HG02610 (cell line): ENCODE data around the gene USP32.

Experiments
- ATAC-seq: cut with Tn5 transposase; IDR thresholded peaks from one replicate; pipeline ENCODE4 v1.9.1; 2021; ENCODE audit warnings: mild to moderate bottlenecking, moderate library complexity; ENCODE audit not compliant: unreplicated experiment

Gene USP32

DNA sequence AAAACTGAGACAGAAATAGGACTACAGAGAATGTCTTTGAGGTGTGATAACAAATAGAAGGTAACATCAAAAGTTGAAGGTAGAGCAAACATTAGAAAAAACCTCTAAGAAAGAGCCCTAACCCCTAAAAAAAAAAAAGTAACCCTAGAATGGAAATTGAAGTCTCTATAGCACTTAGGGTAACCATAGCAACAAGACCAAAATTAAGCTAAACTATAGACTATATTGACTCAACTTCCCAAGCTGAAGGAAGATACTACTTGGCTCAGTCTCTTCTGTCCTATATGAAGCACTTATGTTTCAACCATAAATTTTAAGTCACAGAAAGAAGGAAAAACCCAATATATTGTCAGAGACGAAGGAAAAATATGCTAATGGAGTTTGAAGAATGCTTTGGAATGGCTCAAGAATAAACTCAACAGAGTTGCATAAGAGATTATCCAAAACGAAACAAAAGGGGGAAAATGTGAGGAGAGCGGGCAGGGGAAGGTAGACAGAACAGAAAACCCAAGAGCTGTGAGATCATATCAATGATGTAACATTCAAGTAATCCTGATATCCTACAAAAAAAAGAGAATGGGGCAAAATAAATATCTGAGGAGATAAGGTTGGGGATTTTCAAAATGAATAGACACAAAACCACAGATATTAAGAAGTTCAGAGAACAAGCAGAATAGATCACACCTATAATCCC lies 88.4 kb downstream of the USP32 start:
- ATAC-seq: no peak

DNA sequence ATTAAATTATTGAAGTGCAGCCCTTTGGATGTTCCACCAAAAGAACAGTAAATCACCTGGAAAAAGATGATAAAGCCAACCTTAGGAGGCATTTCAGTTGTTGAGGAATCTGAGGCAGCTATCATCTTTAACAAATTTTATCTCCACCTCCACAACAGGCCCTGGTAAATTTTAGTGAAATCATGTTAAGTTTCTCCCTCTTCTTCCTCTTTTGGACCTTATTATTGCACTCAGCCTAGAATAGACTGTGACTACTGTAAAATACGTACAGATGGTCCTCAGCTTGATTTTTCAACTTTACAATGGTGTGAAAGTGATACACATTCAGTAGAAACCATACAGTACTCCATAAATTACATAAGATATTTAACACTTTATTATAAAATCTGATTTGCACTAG lies 90.3 kb downstream of the USP32 start:
- ATAC-seq: no peak

DNA sequence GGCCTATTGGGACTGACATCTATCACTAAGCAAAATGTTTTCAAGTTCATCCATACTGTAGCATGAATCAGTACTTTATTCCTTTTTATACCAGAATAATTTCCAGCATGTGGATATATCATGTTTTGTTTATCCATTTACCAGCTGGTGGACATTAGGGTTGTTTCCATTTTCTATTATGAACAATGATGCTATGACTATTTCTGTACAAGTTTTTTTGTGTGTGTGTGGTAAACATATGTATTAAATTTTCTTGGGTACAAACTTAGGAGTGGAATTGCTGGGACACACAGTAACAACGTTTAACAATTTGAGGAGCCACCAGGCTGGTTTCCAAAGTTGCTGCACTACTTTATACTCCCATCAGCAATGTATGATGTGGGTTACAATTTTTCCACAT lies 91.0 kb downstream of the USP32 start:
- no peak for ATAC-seq

DNA sequence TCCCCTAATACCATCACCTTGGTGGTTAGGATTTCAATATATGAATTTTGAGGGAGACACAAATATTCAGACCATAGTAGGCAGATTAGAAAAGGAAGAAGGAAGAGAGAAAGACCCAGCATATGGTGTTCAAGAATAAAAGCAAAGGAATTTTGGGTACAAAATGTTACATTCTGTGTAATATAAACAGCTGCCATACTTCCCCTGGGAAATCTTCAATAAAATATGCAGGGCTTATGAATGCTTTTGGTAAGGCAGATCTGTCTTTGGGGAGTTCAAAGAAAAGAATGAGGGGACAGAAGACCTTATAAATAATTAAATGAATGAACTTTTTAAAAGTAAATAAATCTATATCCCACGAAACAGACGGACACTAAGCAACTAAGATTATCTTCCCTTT lies 91.9 kb downstream of the USP32 start:
- ATAC-seq: no peak

DNA sequence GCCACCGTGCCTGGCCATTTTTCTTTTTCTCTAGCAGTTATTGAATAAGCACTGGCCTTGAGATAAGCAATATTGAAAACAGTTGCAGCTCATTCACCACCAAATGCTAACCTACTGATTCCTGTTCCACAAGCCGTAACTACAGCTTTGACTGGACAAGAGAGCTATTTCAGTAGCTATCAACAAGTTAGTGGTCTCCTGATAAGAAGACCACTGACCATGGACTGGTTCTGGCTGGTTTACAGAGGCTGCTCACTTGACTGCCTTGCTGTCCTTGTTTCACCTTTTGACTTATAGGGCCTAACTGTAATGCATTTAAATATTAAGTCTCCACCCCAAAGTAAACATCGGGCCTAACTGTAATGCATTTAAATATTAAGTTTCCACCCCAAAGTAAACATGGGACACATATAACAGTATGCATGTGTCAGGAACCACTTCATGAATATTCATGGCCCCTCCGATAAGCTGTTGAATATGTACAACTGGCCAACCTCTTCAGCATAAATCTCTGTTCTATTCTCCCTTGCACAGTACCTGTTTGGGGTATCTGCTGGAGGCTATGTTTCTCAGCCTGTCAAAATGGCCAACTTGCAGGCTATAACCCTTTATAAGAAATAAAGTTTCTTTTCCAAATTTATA lies 94.1 kb downstream of the USP32 start:
- no peak for ATAC-seq

DNA sequence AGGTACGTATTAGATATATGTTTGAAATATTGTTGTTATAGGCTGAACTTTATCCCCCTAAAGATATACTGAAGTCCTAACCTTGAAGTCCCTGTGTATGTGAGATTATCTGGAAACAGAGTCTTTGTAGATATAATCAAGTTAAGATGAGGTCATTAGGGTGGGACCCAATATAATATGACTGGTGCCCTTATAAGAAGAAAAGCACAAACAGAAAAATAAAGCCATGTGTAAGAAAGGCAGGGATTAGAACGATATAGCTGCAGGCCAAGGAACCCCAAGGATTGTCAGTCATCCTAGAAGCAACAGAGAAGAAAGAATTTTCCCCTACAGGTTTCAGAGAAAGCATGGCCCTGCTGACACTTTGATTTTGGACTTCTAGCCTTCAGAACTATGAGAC lies 95.8 kb downstream of the USP32 start:
- ATAC-seq: no peak

DNA sequence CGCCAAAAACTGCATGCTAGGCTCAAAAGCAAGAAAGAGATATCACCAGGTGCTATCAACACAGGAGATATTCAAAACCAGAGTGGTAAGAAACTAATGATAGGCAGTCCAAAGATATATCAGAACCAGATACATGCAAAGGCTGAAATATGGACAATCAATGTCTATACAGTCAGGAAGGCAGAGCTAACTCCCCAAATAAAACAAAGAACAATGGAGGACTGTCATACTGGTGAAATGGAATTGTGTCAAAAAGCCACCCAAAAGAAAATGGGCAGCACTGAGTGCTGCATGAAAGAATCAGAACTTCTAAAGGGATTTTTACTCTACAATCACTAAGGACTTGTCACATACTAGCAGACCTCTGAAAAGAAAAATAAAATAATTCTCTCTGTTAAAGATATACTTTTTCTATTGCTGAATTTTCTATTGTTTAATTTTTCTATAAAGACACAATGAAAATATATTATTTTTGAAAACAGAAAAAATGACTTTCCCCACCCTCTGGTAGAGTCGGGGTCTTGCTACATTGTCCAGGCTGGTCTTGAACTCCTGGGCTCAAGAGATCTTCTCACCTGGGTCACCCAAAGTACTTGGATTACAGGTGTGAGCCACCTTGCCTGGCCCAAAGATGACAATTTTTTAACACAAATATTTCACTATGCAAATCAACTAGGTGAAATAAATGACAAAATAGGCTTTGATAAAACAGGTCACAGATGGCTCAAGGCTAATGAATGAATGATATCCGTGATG lies 98.2 kb downstream of the USP32 start:
- ATAC-seq: no peak

DNA sequence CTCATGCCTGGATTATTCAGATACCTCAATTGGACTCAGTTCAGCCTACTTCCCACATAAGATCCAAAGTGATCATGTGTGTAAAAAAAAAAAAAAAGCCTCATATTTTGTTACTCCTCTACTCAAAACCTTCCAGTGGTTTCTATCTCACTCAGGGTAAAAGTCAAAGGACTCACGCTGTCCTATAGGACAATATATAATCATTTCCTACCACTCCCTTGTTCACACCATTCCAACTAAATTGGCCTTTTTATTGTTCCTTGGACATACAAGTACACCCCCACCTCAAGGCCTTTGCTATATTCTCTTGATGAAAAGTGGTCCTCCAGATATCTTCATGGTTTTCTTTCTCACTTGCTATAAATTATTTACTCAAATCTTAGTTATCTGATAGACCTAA lies 99.2 kb downstream of the USP32 start:
- ATAC-seq: no peak

DNA sequence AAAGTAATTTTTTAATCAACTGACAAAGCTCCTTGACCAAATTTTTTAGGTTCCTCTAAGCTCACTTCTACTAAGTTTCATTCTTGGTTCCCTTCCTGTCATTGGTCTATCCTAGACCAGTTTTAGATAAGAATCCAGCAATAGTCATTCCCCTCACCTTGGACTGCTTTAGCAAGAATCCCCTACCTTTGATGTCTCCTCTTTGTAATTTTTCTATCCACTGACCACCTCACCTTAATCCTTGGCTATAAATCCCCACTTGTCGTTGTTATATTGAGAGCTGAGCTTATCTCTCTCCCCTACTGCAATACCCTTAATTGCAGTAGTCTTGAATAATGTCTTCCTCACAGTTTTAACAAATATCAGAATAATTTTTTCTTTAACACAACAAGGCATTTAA lies 107.2 kb downstream of the USP32 start:
- ATAC-seq: no peak

DNA sequence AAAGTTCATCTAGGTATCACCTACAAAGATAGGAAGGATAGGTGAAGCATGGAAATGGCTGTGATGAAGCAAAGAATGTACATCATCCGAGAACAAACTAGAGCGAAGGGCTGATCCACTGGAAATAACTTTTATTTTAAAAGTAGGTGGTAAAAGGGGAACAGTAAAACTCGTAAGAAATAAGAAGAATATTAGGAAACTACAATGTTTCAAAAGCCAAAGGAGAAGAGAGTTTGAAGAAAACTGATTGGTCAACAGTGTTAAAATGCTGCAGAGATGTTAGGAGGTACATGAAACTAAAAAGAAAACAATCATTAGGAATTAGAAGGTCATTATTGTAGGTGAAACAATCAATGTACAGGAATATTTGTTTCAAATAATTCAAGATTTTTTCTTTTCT lies 108.1 kb downstream of the USP32 start:
- ATAC-seq: no peak

DNA sequence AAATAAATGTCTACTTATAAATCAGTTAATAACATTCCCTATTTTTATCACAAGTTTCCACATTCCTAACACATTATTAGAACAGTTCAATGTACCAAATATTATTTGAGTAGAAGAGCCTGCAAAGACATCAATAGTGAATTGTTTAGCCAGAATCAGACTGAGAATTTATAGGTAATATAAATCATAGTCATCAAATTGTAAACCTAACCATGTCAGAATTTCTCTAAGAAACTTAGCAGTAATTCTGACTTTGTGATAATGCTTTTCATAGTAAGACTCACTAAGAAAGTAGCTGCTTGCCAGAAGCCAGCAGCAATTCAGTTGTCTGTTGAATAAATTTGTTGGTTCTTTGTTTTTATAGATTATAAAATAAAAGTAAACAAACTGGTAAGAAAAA lies 111.3 kb downstream of the USP32 start:
- no peak for ATAC-seq

DNA sequence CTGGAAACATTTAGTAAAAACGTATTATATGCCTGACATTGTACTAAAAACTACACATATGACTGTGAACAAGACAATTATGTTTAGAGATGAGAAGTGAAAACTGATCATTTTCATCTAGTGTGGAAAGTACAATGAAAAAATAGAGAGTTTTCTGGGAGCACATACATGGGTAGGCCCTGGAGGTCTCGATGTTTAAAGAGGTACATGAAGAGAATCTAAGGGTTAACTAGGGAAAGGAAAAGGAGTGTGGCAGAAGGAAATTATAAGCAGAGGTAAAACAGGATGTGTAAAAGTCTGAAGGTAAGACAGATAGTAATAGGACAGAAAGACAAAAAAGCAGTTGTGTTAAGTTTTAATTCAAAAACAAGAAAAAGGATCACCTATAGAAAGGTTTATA lies 113.7 kb downstream of the USP32 start:
- no peak for ATAC-seq

DNA sequence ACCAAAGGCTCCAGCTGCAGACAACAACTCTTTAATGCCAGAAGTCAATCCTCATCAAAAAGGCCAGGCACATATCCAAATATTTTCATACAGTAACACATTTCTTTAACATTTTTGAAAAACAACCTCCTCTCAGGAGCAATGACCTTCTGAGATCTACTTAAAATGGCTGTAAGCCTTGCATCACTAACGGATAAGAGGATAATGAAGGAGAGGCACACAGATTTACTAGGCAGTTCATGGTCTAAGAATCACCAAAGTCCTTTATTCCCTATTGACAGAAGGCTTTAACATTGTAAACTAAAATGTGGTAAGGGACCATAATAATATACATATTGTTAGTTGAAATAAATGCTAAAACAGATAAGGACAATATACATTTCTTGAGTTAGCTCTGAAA lies 114.7 kb downstream of the USP32 start:
- no peak for ATAC-seq

DNA sequence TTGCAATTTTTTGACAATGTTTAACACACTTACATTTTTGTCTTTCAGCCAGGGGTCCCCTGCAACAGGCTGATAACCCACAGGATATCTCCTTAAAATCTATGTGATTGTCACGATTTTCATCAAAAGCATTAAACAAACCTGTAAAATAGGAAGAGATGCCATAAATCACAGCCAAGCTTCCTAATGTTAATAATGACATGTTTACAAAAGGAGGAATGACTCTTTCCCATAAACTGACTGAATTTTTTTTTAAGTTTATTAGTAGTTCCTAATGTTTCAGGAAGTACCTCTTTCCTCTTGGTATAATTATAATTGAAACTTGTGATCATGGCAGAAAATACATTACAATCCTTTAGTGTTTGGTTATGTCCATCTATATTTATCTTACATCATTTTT lies 122.5 kb downstream of the USP32 start:
- ATAC-seq: no peak

DNA sequence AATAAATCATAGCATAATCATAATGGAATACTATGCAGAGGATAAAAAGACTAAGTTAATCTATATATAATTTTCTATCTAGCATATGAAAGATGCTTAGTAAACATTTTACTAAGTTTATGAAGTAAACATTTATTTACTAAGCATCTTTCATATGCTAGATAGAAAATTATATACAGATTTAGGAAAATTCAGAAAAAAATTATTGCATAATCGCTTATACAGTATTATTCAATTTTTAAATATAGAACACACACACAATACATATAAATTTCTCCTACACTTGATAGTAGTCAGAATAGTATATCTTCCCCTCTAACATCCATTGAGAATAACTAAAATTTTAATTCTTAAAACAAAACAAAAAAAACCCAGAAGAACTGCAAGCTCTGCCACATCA lies 131.4 kb downstream of the USP32 start:
- ATAC-seq: no peak

DNA sequence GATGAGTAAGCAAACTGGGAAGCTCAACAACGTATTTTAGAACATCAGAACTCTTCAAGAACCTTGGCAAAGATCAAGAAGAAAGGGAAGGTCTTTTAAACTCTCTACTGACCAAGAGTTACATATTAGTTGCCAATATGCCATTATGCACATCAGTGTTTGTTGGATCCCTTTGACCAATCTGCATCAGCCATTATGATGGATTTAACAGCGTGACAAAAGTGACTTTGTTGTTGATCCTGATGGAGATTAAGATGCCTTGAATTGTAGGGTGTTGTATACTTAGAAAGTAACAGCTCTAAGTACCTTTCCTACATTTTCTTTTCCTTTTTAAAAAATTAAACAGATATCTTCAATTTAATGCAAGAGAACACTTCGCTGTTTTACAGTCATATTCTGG lies 133.6 kb downstream of the USP32 start:
- ATAC-seq: no peak

DNA sequence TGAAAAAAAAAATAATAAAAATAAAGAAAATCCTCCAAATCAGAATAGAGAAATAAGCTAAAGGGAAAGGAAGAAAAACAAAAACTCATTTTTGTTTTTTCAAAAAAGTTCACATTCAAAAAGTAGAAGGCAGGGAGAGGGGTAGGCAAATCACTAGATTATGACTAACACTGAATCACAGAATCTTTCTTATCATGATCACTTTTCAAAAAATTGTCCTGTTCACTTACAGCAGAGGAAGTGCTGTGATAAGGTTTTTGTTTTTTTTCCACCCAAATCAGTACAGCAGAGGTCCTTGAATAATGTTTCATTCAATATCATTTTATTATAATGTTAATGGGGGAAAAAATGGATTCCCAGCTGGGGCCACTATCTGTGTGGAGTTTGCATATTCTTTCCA lies 135.8 kb downstream of the USP32 start:
- ATAC-seq: no peak

DNA sequence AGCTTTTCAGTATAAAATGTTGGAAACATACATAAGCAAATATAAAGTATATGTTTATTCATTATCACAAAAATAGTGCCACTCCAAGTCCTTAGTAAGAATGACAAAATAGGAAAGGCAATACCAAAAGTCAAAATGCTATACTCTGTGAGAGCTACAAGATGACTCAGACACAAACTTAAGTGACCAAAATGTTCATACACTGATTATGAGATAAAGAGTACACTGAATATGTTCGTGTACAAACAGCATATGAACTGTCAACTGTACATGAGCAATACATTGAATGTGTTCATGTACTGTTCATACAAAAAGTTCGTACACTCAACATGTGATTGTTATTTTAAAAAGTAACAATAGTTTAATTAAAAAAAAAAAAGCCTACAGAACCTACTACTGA lies 138.9 kb downstream of the USP32 start:
- no peak for ATAC-seq

DNA sequence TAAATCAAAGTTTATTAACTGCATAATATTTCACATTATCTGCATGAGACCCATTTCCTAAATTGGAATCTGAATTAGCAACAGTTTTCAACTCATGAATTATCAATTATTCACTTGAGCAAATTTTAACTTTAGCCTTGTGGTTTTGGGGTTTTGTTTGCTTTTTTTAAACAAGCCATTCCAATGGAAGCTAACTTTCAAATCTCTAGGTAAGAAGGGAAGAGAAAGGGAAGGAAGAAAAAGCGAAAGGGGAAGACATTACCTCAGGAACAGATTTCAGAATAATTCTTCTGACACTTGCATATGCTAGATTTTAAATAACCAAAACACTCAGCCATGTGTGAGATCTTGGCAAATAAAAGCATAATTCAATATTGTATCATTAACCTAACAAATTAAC lies 139.5 kb downstream of the USP32 start:
- no peak for ATAC-seq

DNA sequence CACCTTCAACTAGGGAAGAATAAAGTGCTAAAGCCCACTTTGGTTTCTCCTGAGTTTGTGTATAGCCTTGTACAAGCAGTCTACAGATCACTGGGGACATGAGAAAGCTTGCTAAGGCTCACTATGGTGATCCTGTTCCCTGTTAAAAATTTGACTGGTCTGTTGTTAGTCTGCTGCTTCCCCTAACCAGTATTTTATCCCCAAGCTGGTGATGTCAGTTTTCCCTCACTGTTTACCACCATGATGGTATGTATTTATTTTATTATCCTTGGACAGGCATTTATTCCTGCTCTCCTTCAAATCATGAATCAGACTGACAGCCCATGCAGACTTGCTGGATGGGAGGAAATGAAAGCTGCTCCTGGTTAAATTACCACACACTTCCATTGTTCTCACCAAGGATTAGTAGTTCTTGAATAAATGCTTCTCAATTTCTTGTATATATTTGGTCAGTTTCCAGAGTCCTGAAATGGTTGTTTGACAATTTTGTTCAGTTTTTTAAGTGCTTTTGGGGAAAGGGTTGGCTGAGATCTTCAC lies 142.6 kb downstream of the USP32 start:
- ATAC-seq: no peak

DNA sequence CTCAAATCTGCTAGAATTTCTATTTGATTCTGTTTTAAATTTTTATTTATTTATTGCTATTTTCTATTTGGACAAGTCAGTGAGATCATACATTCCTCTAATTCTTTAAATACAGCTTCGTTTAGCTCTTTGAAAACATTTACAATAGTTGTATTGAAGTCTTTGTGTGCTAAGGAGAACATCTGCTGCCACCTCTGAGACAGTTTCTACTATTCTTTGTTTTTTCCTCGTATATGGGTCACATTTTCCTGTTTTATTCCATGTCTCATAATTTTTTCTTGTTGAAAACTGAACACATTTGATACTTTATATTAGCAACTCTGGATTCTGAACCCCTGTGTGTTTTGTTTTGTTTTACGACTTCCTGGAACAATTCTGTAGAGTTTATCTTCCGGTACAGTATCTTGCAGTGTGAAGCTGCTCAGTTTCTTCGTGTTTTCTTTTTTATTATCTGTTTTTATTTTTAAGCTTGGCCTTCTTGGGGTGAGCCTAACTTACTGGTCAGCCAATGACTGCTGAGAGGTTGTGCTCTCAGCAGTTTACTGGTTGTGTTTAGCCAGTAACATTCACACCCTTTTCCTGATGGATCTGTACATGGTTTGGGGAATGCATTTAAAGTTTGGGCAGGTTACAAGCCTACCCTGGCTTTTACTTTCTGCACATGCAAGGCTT lies 143.2 kb downstream of the USP32 start:
- ATAC-seq: no peak
